Nephron progenitor cell (in vitro differentiated cells): ENCODE data around the gene BORCS6.

Experiments used
- DNase-seq: peaks from one replicate; pipeline ENCODE4 v3.0.0; 2021
- H3K27ac Mint-ChIP-seq: 2 replicates; pipeline ENCODE4 v1.8.0; 2021; ENCODE audit warnings: mild to moderate bottlenecking, moderate library complexity, mixed read lengths
- H3K27me3 Mint-ChIP-seq: 2 replicates; pipeline ENCODE4 v1.8.0; 2021; ENCODE audit warnings: mild to moderate bottlenecking, low read depth, mixed read lengths; ENCODE audit not compliant: poor library complexity
- H3K36me3 Mint-ChIP-seq: 2 replicates; pipeline ENCODE4 v1.8.0; 2021; ENCODE audit warnings: low read depth, mixed read lengths
- H3K4me1 Mint-ChIP-seq: 2 replicates; pipeline ENCODE4 v1.8.0; 2021; ENCODE audit warnings: mixed read lengths
- H3K4me3 Mint-ChIP-seq: 2 replicates; pipeline ENCODE4 v1.8.0; 2021; ENCODE audit warnings: mild to moderate bottlenecking, moderate library complexity, mixed read lengths
- H3K9me3 Mint-ChIP-seq: 2 replicates; pipeline ENCODE4 v1.8.0; 2021; ENCODE audit warnings: mild to moderate bottlenecking, moderate library complexity, mixed read lengths
- CTCF ChIP-seq: fragments of 200-600 bp; sonication (generic); IDR thresholded peaks from 2 replicates; pipeline ENCODE4 v1.5.0; 2021; ENCODE audit warnings: antibody characterized with exemption

Gene BORCS6

GRCh38 chr17:8192070-8192815, 2.3 kb upstream of the BORCS6 start:
- Mint-ChIP-seq H3K4me3 (no peak overlapping the region), H3K27me3 (no peaks in the 10 kb centered on the region), H3K4me1 (peaks cover 17% of the 10 kb centered on the region), H3K9me3 (no peaks in the 10 kb centered on the region), H3K36me3 (no peaks in the 10 kb centered on the region), H3K27ac (no peak overlapping the region)
- peak; percentile 64 for DNase-seq
- TF ChIP-seq CTCF, result no peak

GRCh38 chr17:8190506-8190905, 526 bp upstream of the BORCS6 start:
- no peak for DNase-seq
- TF ChIP-seq CTCF, result no peak
- H3K4me1 Mint-ChIP-seq, result peaks cover 11% of the 10 kb centered on the region
- no peaks in the 10 kb centered on the region for H3K27me3 Mint-ChIP-seq
- no peaks in the 10 kb centered on the region for H3K9me3 Mint-ChIP-seq
- H3K36me3 Mint-ChIP-seq, result no peaks in the 10 kb centered on the region
- H3K27ac Mint-ChIP-seq, result no peak overlapping the region
- peak overlapping the region; percentile 37 for H3K4me3 Mint-ChIP-seq

GRCh38 chr17:8189041-8189710, 804 bp downstream of the BORCS6 start:
- DNase-seq, result no peak
- TF ChIP-seq CTCF, result no peak
- no peak overlapping the region for H3K4me3 Mint-ChIP-seq
- no peaks in the 10 kb centered on the region for H3K9me3 Mint-ChIP-seq
- H3K27me3 Mint-ChIP-seq, result peaks cover 8% of the 10 kb centered on the region
- H3K36me3 Mint-ChIP-seq, result no peaks in the 10 kb centered on the region
- H3K4me1 Mint-ChIP-seq, result peaks cover 11% of the 10 kb centered on the region
- H3K27ac Mint-ChIP-seq, result no peak overlapping the region

GRCh38 chr17:8188263-8188839, 1.6 kb downstream of the BORCS6 start:
- DNase-seq, result no peak
- no peak overlapping the region for H3K4me3 Mint-ChIP-seq
- peaks cover 16% of the 10 kb centered on the region for H3K4me1 Mint-ChIP-seq
- H3K27me3 Mint-ChIP-seq, result peaks cover 13% of the 10 kb centered on the region
- TF ChIP-seq CTCF, result no peak
- H3K9me3 Mint-ChIP-seq, result no peaks in the 10 kb centered on the region
- no peaks in the 10 kb centered on the region for H3K36me3 Mint-ChIP-seq
- H3K27ac Mint-ChIP-seq, result no peak overlapping the region

- Mint-ChIP-seq H3K4me3 (no peak overlapping the region), H3K9me3 (no peaks in the 10 kb centered on the region), H3K27ac (no peak overlapping the region), H3K27me3 (peaks cover 13% of the 10 kb centered on the region), H3K4me1 (peaks cover 16% of the 10 kb centered on the region), H3K36me3 (no peaks in the 10 kb centered on the region)
- peak; percentile 96 for DNase-seq
- no peak for TF ChIP-seq CTCF
Measured at GRCh38 chr17:8187517-8188262, 2.3 kb downstream of the BORCS6 start.
